ENCODE measurements around the gene TAS1R1.

DNA sequence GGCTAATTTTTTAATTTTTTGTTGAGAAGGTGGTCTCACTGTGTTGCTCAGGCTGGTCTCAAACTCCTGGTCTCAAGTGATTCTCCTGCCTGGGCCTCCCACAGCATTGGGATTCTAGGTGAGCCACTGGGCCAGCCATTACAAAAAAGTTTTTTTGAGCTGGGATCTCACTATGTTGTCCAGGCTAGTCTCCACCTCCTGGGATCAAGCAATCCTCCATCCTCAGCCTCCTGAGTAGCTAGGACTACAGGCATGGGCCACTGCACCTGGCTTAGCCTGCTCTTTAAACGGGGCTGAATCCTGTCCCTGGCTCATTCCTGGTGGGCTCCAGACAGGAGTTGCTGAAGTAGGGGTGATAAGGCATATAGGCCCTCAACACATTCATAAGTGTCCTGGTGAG lies 2.5 kb downstream of the TAS1R1 start:
- TF ChIP-seq SUZ12 (IDR thresholded peaks at IDR 0.05; ENCODE audit: extremely low read depth, insufficient read depth, insufficient read length) (no peak), ZNF274 (IDR thresholded peaks at IDR 0.05; ENCODE audit: low read depth, low read length) (no peak), YY1 (IDR thresholded peaks at IDR 0.05; ENCODE audit: insufficient read depth, insufficient read length) (no peak)
